Fibroblast of skin of abdomen (primary cell): ENCODE measurements around the gene WFDC5. TPM values are rescaled to one million over a fixed set of nuclear protein-coding genes. Genes with fewer than 3 reads are reported as not detected.
A peak's percentile ranks its signal among the peaks of the same experiment; 100 is the strongest.
"Not testable (repeated sequence)": the region's sequence is repeated elsewhere in the genome, so short reads cannot be mapped to it uniquely, and the experiment has no call there.

Experiments
- DNase-seq: peaks from one replicate; pipeline ENCODE4 v3.0.0-alpha.2; 2013
- polyA plus RNA-seq, 2 experiments: library from polyadenylated mRNA; unstranded; fragments of 120-200 nt; gene quantifications; one replicate each; pipeline ENCODE4 v1.2.1, GENCODE V29; 2013; ENCODE audit not compliant: insufficient read length in 2 of 2

The WFDC5 gene
- polyA plus RNA-seq (2013, experiment 1 of 2; ENCODE audit: insufficient read length) = not detected
- polyA plus RNA-seq (2013, experiment 2 of 2; ENCODE audit: insufficient read length) = not detected

GRCh38 chr20:45114465-45115385 lies at the start of gene WFDC5:
Gene WFDC5 (minus strand): TSS chr20:45115174. CDS start chr20:45115083, 91 bp downstream.
- DNase-seq = no peak

GRCh38 chr20:45163083-45163803 lies 48.3 kb upstream of the WFDC5 start:
- DNase-seq = no peak

- peak; percentile 70 for DNase-seq
These were observed 43.0 kb upstream of the WFDC5 start for GRCh38 chr20:45157962-45158361.

GRCh38 chr20:45156713-45157112 lies 41.7 kb upstream of the WFDC5 start:
- DNase-seq = no peak

- DNase-seq = not testable (repeated sequence)
These were observed 39.8 kb upstream of the WFDC5 start for GRCh38 chr20:45154794-45155193.

- no peak for DNase-seq
These were observed 39.2 kb upstream of the WFDC5 start for GRCh38 chr20:45154183-45154582.

GRCh38 chr20:45153752-45154151 lies 38.8 kb upstream of the WFDC5 start:
- no peak for DNase-seq

- no peak for DNase-seq
These were observed 38.2 kb upstream of the WFDC5 start for GRCh38 chr20:45153147-45153546.

GRCh38 chr20:45152405-45152804 lies 37.4 kb upstream of the WFDC5 start:
- DNase-seq = no peak

- no peak for DNase-seq
These were observed 34.1 kb upstream of the WFDC5 start for GRCh38 chr20:45149062-45149461.

- no peak for DNase-seq
These were observed 25.9 kb upstream of the WFDC5 start for GRCh38 chr20:45140836-45141235.

GRCh38 chr20:45139733-45140375 lies 24.9 kb upstream of the WFDC5 start:
- not testable (repeated sequence) for DNase-seq

GRCh38 chr20:45138561-45139300 lies 23.8 kb upstream of the WFDC5 start:
- DNase-seq = no peak

GRCh38 chr20:45136911-45137310 lies 21.9 kb upstream of the WFDC5 start:
- no peak for DNase-seq

- DNase-seq = no peak
These were observed 13.1 kb upstream of the WFDC5 start for GRCh38 chr20:45128099-45128498.

GRCh38 chr20:45124365-45124764 lies 9.4 kb upstream of the WFDC5 start, which contains the start of gene WFDC12:
Gene WFDC12 (minus strand): TSS chr20:45124465. CDS start chr20:45124447, 18 bp downstream.
- DNase-seq = no peak

- no peak for DNase-seq
These were observed 6.4 kb upstream of the WFDC5 start for GRCh38 chr20:45121388-45121787.

GRCh38 chr20:45119556-45120266 lies 4.7 kb upstream of the WFDC5 start:
- DNase-seq = no peak

- DNase-seq = no peak
These were observed 3.1 kb upstream of the WFDC5 start for GRCh38 chr20:45118028-45118427.

GRCh38 chr20:45117581-45117980 lies 2.6 kb upstream of the WFDC5 start:
- DNase-seq = no peak

GRCh38 chr20:45115829-45116228 lies 855 bp upstream of the WFDC5 start:
- no peak for DNase-seq
